GM18498 (cell line): Measurements from ENCODE around the gene CCDC85A.

Experiments
- ATAC-seq: cut with Tn5 transposase; IDR thresholded peaks from one replicate; pipeline ENCODE4 v1.9.1; 2021; ENCODE audit warnings: mild to moderate bottlenecking, moderate library complexity; ENCODE audit not compliant: unreplicated experiment

Gene CCDC85A

DNA sequence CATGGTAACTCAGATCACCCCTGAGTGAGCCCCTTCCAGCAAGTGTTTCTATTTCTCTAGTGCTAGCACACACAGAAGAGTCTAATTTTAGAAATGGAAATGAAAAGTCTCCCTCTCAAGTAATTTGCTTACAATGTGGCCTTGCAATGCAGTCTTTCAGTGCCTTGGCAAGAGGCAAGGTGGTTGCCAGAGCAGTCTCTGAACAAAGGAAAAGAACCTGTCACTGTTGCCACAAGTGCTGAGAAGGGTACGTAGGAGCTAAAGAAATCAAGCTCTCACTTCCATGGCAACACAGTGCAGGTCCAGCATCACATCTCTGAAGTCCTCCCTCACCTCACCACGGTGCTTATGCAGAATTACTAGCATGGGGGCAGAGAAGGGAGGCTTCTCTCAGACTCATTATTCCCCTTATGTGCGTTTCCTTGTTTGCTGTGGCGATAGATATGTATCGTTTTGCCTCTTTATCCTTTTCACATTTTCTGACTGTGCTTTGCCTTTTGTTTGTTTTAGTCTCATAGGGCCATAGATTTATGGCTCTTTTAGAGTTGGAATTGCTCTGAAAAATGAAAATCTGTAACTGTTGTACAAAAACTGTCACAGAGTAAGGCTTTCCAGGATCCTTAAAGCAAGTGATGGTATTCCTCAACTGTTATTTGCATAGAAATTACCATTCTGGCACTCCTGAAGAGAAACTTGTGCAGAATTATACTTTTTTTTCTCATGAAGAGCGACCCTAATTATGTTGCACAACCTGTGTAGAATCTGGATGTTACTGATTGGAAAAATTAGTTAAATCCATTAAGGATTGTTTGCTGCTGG is 164.8 kb downstream of the CCDC85A start:
- ATAC-seq = peak; percentile 65

GRCh38 chr2:56357655-56358295 is 174.0 kb downstream of the CCDC85A start:
- no peak for ATAC-seq

GRCh38 chr2:56361844-56362243 is 178.1 kb downstream of the CCDC85A start:
- no peak for ATAC-seq

DNA sequence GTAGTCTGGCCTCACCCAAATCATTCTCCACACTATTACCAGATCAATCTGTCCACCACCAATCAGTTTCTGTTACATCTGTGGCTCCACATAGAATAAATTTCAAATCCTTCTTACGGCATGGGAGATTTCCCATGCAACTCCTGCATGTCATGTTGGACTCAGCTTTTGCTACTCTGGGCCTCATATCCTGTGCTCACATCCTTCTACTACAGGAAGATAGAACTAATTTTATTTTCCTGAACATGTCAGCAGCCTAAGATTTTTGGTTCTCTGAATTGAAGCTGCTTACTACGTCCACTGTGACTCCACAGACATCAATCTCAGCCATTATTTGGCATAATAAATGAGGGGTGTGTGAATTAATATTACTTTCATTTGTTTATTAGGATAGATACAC is 181.1 kb downstream of the CCDC85A start:
- no peak for ATAC-seq

- ATAC-seq = no peak
These were observed 185.5 kb downstream of the CCDC85A start for GRCh38 chr2:56369316-56369715.

DNA sequence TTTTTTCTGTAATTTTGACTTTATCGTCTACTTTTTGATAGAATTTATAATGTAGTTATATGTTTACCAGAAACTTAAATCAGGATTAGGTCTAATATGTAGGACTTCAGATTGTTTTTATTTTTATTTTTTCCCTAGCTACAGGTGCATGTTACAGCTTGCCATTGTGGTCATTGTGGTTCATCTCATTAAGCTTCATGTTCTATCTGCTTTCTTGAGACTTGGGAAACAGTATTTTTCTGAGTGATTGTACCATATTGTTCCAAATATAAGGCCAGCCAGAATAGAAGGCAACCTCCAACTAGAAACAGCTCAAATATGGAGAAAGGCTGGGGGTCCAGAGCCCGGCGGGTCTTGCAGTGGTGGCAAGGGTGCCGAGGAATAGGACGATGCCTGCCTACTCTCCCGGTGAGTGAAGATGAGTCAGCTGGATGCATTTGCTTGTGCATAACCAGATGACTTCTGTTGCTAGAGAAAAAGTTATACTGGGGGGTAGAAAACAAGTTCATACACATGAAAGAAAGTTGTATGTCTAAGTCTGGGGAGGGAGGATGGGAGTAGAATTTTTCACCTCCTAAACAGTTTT is 188.4 kb downstream of the CCDC85A start:
- ATAC-seq = no peak

- no peak for ATAC-seq
These were observed 191.5 kb downstream of the CCDC85A start for GRCh38 chr2:56375251-56375650.

- ATAC-seq = no peak
These were observed 193.2 kb downstream of the CCDC85A start for GRCh38 chr2:56376699-56377665.

DNA sequence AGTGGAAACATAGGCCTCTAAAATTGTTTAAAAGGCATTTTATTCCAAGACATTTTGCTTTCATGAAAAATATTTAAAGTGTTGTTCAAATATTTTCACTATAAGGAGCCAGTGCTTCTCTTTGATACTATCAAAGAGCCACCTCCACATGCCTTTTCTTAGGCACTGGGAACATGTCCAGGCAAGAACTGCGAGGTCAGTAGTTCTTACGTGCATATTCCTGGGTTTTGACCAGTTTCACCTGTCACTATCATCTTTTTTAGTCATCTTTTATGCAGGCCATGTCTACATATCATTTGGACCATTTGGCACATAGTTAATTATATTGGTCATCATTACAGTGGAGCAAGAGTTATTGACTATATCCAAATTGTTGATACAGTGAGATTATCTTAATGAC is 195.3 kb downstream of the CCDC85A start:
- ATAC-seq = no peak

DNA sequence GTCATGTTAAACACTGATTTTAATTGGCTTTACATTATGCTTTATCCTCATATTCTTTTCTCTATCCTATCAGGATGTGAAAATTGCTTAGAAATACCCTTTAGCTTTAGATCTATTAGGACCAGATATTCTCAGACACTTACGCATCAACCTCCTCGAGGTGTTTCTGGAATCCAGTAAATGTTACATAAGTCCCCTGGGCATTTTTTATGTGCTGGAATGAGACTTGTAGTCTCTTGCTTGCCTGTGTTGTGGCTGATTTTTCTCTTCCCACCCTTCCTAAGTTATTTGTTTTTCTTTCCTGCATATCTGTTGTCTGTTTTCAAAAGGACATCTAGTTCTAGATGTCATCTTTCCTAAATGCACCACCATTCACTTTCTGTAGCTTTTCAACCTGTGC is 197.1 kb downstream of the CCDC85A start:
- ATAC-seq = no peak

DNA sequence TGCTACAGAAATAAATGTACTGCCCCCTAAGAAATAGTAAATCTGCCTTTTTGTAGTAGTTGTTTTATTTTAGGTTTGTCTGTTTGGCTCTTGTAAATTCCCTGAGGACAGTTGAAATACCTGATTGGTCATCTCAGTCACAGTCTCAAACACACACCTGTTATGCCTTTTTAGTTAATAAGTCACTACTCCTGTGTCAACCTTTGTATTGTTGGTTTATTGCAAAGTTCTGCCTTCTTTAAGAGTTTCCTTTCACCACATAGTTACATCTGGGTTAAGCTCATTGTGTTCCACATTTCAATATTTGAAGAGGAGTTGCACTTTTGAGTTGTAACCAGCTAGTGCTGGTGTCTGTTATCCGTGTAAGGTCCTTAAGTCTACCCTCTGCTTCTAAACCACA is 198.7 kb downstream of the CCDC85A start:
- no peak for ATAC-seq

- no peak for ATAC-seq
These were observed 202.9 kb downstream of the CCDC85A start for GRCh38 chr2:56386657-56387056.

GRCh38 chr2:56390644-56391043 is 206.9 kb downstream of the CCDC85A start:
- ATAC-seq = no peak

GRCh38 chr2:56410140-56410539 is 226.3 kb downstream of the CCDC85A start:
- no peak for ATAC-seq

- no peak for ATAC-seq
These were observed 232.8 kb downstream of the CCDC85A start for GRCh38 chr2:56416500-56417176.
